Stimulated activated CD8-positive, alpha-beta memory T cell treated with anti-CD3 and anti-CD28 coated beads, Interleukin-7, amount 100 ng/mL, for 4 hours (primary cell): Measurements from ENCODE around the gene PGRMC2.

ENCODE experiments used
- DNase-seq, 2 donors: peaks; one replicate each; pipeline ENCODE4 v3.0.0-alpha.2; 2020; ENCODE audit warnings: low read depth in 2 of 2

PGRMC2 gene

DNA sequence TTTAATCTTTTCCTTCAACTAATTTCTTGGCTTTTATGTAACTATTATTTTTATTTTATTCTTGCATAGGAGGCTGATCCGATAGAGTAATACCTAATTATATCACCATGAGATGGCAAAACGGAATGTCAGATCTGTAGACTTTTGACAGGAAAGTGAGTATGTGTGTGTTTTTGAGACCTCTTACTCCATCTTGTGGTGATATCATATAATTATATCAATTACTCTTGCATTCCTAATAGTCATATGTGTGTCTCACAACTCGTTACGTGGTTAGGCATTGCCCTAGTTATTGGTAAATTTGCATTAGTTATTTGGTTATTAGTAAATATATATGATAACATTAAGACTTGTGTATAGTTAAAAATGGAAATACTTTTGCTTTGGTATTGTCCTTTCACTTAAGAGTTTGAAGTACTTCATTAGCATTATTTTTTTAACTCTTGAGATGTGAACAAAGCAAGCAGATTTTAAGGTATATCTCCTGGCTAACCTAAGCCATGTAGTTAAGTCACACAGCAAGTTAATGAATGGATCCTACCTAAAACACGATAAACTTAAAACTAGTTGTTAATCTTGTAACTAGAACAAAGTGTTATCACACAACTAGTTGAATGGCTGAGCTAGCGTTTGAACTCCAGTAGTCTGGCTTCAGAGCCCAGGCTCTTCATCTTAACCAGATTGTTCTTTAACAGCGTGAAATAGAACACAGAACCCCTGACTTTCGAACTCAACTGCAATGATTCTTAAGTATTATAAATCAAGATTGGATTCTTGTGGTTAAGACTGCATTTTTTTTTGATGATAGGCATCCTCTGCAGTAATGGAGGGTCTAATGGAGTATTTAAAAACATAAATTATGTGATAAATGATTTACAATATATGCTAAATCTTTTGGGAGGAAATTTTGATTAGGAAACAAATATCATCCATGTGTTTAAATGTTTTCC, 67.1 kb downstream of the PGRMC2 start:
- DNase-seq = no peak
